Measurements from ENCODE around the gene PIGO. TPM values are rescaled to one million over a fixed set of nuclear protein-coding genes. Genes with fewer than 3 reads are reported as not detected.

PIGO gene
- total and polyA plus RNA-seq, 10 of the 15 experiments (the other 5 are each of a cell fraction or from before 2014, with no cell fraction given): 8.2 to 23.3 (median 18.4) TPM

DNA sequence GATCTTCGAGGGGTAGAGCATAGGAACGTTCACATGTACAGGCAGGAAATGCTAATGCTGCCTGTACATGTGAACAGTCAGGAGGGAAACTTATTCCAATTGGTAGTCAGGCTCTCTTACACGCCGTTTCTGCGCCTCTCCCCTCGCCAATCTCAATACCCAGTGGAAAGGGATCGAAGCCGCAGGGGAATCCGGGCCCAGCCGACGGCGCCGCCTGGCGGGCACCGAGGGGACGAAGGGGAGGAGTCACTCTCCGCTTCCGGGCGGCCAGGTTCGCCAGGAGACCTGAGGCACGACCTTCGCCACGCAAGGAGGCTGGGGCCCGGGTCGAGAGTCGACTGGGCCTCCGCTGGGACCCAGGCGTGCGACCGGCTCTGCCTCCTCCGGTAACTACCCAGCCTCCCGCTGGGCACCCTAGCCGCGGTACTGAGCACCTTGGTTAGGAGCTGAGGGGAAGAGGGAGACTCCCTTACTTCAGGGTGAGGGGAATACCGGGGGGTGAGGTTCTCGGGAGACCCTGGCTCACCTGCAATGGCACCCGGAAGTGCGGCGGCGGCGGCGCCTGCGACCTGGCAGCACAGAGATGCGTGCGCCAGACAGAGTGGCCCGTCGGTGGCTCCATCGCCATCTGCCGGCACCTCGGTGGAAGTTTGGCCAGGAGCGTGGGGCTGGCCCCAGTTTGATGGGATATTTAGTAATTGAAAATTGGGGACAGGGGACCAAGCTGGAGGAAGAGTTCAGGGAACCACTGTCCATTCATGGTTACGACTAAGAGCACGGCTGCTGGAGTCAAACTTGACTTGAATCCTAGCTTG is at the start of gene PIGO (continued):
- TF ChIP-seq, protein P1, sequence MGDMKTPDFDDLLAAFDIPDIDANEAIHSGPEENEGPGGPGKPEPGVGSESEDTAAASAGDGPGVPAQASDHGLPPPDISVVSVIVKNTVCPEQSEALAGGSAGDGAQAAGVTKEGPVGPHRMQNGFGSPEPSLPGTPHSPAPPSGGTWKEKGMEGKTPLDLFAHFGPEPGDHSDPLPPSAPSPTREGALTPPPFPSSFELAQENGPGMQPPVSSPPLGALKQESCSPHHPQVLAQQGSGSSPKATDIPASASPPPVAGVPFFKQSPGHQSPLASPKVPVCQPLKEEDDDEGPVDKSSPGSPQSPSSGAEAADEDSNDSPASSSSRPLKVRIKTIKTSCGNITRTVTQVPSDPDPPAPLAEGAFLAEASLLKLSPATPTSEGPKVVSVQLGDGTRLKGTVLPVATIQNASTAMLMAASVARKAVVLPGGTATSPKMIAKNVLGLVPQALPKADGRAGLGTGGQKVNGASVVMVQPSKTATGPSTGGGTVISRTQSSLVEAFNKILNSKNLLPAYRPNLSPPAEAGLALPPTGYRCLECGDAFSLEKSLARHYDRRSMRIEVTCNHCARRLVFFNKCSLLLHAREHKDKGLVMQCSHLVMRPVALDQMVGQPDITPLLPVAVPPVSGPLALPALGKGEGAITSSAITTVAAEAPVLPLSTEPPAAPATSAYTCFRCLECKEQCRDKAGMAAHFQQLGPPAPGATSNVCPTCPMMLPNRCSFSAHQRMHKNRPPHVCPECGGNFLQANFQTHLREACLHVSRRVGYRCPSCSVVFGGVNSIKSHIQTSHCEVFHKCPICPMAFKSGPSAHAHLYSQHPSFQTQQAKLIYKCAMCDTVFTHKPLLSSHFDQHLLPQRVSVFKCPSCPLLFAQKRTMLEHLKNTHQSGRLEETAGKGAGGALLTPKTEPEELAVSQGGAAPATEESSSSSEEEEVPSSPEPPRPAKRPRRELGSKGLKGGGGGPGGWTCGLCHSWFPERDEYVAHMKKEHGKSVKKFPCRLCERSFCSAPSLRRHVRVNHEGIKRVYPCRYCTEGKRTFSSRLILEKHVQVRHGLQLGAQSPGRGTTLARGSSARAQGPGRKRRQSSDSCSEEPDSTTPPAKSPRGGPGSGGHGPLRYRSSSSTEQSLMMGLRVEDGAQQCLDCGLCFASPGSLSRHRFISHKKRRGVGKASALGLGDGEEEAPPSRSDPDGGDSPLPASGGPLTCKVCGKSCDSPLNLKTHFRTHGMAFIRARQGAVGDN (IDR thresholded peaks at IDR 0.05): peak; percentile 38; the same call in 1 of the 2 replicates
- TF ChIP-seq SMAD5 (IDR thresholded peaks at IDR 0.05; ENCODE audit: low read depth): no peak; the same call in 1 of the 2 replicates
- TF ChIP-seq POLR2A (IDR thresholded peaks at IDR 0.05; ENCODE audit: low read depth, low read length): peak; percentile 98
- peak; percentile 96; the same call in 1 of the 2 replicates for TF ChIP-seq STAT1 (conservative IDR thresholded peaks at IDR 0.05)
- TF ChIP-seq CBFB (IDR thresholded peaks at IDR 0.05; ENCODE audit: low read depth): no peak
- TF ChIP-seq ZNF274 (IDR thresholded peaks at IDR 0.05; ENCODE audit: insufficient read depth, insufficient read length): no peak
- TF ChIP-seq ZNF217 (IDR thresholded peaks at IDR 0.05): no peak
- TF ChIP-seq CREM (IDR thresholded peaks at IDR 0.05; ENCODE audit: low read depth): peak; percentile 77

DNA sequence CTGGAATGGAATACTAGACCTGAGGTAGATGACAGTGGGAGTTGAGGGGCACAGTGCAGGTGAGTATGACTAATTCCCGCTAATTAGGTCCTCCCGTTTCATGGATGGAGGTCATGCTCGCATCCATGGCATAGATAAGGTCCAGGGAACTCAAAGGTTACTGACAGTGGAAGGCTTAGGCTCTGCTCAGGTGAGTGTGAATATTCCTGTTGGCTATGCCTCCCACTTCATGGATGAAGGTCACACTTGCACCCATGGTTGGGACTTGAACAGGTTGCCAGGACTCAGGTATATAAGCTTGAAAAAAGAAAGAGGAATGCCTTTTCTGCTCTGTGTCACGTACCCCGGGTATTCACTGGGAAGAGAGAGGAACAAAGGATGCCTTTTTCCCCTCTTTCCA is 45.6 kb upstream of the PIGO start:
- POLR2A ChIA-PET: no interaction called here
- in situ Hi-C loops (cut with MboI): no loop called here
- no peak for ATAC-seq
- RAD21 ChIA-PET (ENCODE audit: unreplicated experiment): no interaction called here
- Histone ChIP-seq H3K4me1 (ENCODE audit: control insufficient read depth, insufficient read depth, low read length) (no peaks in the 10 kb centered on the region), H3K4me2 (ENCODE audit: control insufficient read depth, insufficient read depth) (no peak overlapping the region), H3K4me3 (no peak overlapping the region), H2AFZ (ENCODE audit: control insufficient read depth, low read depth, low read length) (no peak overlapping the region), H3K27ac (ENCODE audit: control insufficient read depth, insufficient read depth) (no peak overlapping the region), H3K36me3 (ENCODE audit: control insufficient read depth in 2 of 2, insufficient read depth in 2 of 2, low read length in 1 of 2) (no peaks in the 10 kb centered on the region), H3K79me2 (ENCODE audit: control insufficient read depth, insufficient read depth, low read length) (no peaks in the 10 kb centered on the region), H3K27me3 (replicated peaks in 1 of 2; ENCODE audit: control insufficient read depth in 2 of 2, insufficient read depth in 2 of 2, low read length in 1 of 2) (no peaks in the 10 kb centered on the region), H3K9me3 (replicated peaks; ENCODE audit: control insufficient read depth, insufficient read depth, low read length) (peaks cover 11% of the 10 kb centered on the region), H4K20me1 (ENCODE audit: control insufficient read depth, insufficient read depth) (no peaks in the 10 kb centered on the region), H3K9ac (ENCODE audit: control insufficient read depth, insufficient read depth, low read length) (no peak overlapping the region)
- SMC1A ChIA-PET (ENCODE audit: uncharacterized antibody, unreplicated experiment): no interaction called here
- 2% methylated on average over 3 of the region's 5 CpGs for WGBS (ENCODE audit: insufficient coverage, insufficient replicate concordance, low lambda C conversion rate, missing lambda C conversion rate)
- FAIRE-seq: no peak
- intact Hi-C loops (cut with micrococcal nuclease; ENCODE audit: unreplicated experiment): no loop called here
- BruUV-seq (replicated peaks): no TSS peak
- CTCF ChIA-PET: no interaction called here
- no peak for DNase-seq (ENCODE audit: low read depth, low spot score)
- TF ChIP-seq SUPT20H (IDR thresholded peaks at IDR 0.05; ENCODE audit: borderline replicate concordance, control insufficient read depth, low read depth, low read length) (no peak), KAT2A (conservative IDR thresholded peaks at IDR 0.05; ENCODE audit: control insufficient read depth, low read depth, low read length) (no peak), IRF4 (IDR thresholded peaks at IDR 0.05; ENCODE audit: low read depth, low read length) (no peak), MEF2A (IDR thresholded peaks at IDR 0.05; ENCODE audit: insufficient read depth, low read depth, low read length) (no peak), HDGF (IDR thresholded peaks at IDR 0.05) (no peak)
- TF ChIP-seq, protein P2, sequence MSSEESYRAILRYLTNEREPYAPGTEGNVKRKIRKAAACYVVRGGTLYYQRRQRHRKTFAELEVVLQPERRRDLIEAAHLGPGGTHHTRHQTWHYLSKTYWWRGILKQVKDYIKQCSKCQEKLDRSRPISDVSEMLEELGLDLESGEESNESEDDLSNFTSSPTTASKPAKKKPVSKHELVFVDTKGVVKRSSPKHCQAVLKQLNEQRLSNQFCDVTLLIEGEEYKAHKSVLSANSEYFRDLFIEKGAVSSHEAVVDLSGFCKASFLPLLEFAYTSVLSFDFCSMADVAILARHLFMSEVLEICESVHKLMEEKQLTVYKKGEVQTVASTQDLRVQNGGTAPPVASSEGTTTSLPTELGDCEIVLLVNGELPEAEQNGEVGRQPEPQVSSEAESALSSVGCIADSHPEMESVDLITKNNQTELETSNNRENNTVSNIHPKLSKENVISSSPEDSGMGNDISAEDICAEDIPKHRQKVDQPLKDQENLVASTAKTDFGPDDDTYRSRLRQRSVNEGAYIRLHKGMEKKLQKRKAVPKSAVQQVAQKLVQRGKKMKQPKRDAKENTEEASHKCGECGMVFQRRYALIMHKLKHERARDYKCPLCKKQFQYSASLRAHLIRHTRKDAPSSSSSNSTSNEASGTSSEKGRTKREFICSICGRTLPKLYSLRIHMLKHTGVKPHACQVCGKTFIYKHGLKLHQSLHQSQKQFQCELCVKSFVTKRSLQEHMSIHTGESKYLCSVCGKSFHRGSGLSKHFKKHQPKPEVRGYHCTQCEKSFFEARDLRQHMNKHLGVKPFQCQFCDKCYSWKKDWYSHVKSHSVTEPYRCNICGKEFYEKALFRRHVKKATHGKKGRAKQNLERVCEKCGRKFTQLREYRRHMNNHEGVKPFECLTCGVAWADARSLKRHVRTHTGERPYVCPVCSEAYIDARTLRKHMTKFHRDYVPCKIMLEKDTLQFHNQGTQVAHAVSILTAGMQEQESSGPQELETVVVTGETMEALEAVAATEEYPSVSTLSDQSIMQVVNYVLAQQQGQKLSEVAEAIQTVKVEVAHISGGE (CRISPR knock-in tag; IDR thresholded peaks at IDR 0.05): no peak
- TF ChIP-seq, protein P3, sequence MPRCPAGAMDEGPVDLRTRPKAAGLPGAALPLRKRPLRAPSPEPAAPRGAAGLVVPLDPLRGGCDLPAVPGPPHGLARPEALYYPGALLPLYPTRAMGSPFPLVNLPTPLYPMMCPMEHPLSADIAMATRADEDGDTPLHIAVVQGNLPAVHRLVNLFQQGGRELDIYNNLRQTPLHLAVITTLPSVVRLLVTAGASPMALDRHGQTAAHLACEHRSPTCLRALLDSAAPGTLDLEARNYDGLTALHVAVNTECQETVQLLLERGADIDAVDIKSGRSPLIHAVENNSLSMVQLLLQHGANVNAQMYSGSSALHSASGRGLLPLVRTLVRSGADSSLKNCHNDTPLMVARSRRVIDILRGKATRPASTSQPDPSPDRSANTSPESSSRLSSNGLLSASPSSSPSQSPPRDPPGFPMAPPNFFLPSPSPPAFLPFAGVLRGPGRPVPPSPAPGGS (IDR thresholded peaks at IDR 0.05; ENCODE audit: borderline replicate concordance, insufficient read depth, low read depth, low read length, poor library complexity, severe bottlenecking): no peak
